Erythroblast (primary cell): ENCODE measurements around the gene IRF3.

ENCODE experiments used
- GATA1 ChIP-seq: IDR thresholded peaks from 2 replicates; pipeline ENCODE4 v1.6.1; 2011; ENCODE audit warnings: low read depth, mild to moderate bottlenecking, control low read depth, low read length, moderate library complexity
- POLR2A ChIP-seq: IDR thresholded peaks from 2 replicates; pipeline ENCODE4 v1.6.1; 2011; ENCODE audit warnings: mild to moderate bottlenecking, low read length

DNA sequence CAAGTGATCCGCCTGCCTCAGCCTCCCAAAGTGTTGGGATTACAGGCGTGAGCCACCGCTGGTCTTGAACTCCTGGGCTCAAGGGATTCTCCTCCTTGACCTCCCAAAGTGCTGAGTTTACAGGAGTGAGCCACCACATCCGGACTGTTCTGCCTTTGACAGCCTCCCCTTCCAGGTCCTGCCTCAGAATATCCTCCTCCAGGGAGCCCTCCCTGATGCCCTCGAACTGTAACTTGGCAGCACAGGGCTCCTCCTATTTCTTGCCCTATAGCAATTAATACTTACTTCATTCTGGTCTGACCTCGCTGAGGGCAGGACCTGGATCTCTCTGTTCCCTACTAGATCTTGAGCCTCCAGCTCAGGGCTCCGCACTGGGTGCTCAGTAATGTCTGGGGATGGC, 31.2 kb upstream of the IRF3 start:
- TF ChIP-seq POLR2A (no peak), GATA1 (no peak)
